K562 (cell line): ENCODE data around the gene ZNF516. TPM values are rescaled to one million over a fixed set of nuclear protein-coding genes. Genes with fewer than 3 reads are reported as not detected.

Experiments used
- AFF4 ChIP-seq: sonication (generic); formaldehyde crosslinking; IDR thresholded peaks from 2 replicates; pipeline ENCODE4 v1.8.0; 2023; ENCODE audit warnings: mild to moderate bottlenecking, missing genetic modification reagents
- NFXL1 ChIP-seq: fragments of 450-650 bp; formaldehyde crosslinking; IDR thresholded peaks from 2 replicates; pipeline ENCODE4 v1.4.0; 2021; ENCODE audit warnings: mild to moderate bottlenecking
- POLR2AphosphoS2 ChIP-seq: IDR thresholded peaks from 2 replicates; pipeline ENCODE4 v1.6.1; 2012; ENCODE audit warnings: low read length, improper control_type of control experiment
- ZNF354B ChIP-seq: fragments of 250-450 bp; sonication (Bioruptor Pico); IDR thresholded peaks from 2 replicates; pipeline ENCODE4 v1.4.0; 2020
- ZNF589 ChIP-seq: fragments of 200-800 bp; sonication (Bioruptor generic); IDR thresholded peaks from 2 replicates; pipeline ENCODE4 v1.6.1; 2016; ENCODE audit warnings: low read depth, missing genetic modification characterization, missing compliant biosample characterization
- ZSCAN32 ChIP-seq: fragments of 450-650 bp; formaldehyde crosslinking; IDR thresholded peaks from 2 replicates; pipeline ENCODE4 v1.4.0; 2020; ENCODE audit warnings: mild to moderate bottlenecking, moderate library complexity
- polyA plus RNA-seq, 8 experiments: library from polyadenylated mRNA; depleted of rRNA in 4 of 8; stranded (reverse) in 5 of 8; unstranded in 3 of 8; fragments of >200 nt; fragmentation: Nextera tagmentation in 2 of 8; fragmentation: Illumina TruSeq in 1 of 8; extraction: Ambion mirVana in 2 of 8; extraction: Trizol in 1 of 8; gene quantifications; 2 replicates each; pipeline versions ENCODE4 v1.2.1 to v1.2.3, GENCODE V29; 2011 to 2014; ENCODE audit warnings: inconsistent platforms in 1 of 8, missing spikeins in 1 of 8
- total RNA-seq, 7 experiments: library from RNA; depleted of rRNA in 6 of 7; stranded (reverse); fragments of >200 nt in 6 of 7; fragmentation: Illumina TruSeq in 2 of 7; extraction: Trizol in 2 of 7; gene quantifications; 2 replicates each; pipeline versions ENCODE4 v1.2.1 to v1.2.3, GENCODE V29; 2011 to 2021; ENCODE audit warnings: low replicate concordance in 1 of 7
- TF ChIP-seq, protein P1 (sequence below): fragments of 450-650 bp; conservative IDR thresholded peaks from 2 replicates; pipeline ENCODE4 v1.6.1; 2016; ENCODE audit warnings: missing genetic modification characterization, low read depth, mild to moderate bottlenecking, control low read depth, missing compliant biosample characterization
- TF ChIP-seq, protein P2 (sequence below): fragments of 450-650 bp; formaldehyde crosslinking; IDR thresholded peaks from 2 replicates; pipeline ENCODE4 v1.4.0; 2022; ENCODE audit warnings: mild to moderate bottlenecking, moderate library complexity

The ZNF516 gene
- total and polyA plus RNA-seq, 9 of the 15 experiments (the other 6 are each of a cell fraction or from before 2014, with no cell fraction given), result 0.04 to 0.20 (median 0.08) TPM; not detected in 3

DNA sequence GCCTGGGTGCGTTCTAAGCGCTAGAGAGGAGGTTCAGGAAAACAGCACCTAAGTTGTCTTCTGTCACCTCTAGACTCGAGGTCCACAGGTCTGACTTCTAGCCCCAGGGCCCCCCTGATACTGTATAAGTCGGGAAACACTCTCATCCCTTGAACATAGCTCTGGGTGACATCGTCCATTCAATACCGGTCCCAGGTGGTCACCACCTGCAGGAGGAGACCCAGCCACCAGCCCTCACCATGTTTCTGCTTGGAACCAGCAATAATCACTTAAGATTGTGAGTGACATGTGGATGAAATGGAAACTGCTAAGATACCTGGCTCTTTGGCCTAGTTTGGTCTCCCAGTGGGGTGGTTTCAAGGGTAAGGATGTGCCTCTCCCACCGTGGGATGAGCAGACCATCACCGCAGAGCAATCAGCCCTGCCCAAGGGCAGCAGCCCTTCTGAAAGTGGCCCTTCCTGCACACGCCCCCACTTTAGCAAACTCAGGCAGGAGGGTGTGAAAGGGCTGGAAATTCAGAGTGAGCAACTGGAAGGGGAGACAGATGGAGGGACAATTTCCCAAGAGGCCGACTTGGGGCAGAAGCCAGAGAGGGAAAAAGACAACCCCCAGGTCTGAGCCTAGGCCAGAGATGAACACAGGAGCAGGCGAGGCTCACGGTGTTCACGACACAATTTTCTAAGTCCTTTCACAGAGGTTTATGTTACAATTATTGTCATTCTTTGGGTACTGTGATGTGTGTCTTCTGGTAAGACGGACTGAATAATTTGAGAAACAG lies 95.2 kb downstream of the ZNF516 start (continued):
- TF ChIP-seq, protein P1, sequence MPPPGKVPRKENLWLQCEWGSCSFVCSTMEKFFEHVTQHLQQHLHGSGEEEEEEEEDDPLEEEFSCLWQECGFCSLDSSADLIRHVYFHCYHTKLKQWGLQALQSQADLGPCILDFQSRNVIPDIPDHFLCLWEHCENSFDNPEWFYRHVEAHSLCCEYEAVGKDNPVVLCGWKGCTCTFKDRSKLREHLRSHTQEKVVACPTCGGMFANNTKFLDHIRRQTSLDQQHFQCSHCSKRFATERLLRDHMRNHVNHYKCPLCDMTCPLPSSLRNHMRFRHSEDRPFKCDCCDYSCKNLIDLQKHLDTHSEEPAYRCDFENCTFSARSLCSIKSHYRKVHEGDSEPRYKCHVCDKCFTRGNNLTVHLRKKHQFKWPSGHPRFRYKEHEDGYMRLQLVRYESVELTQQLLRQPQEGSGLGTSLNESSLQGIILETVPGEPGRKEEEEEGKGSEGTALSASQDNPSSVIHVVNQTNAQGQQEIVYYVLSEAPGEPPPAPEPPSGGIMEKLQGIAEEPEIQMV (tag), result no peak
- no peak for TF ChIP-seq ZSCAN32 (CRISPR knock-in tag)
- no peak for TF ChIP-seq NFXL1 (CRISPR knock-in tag)
- no peak for TF ChIP-seq AFF4
- TF ChIP-seq, protein P2, sequence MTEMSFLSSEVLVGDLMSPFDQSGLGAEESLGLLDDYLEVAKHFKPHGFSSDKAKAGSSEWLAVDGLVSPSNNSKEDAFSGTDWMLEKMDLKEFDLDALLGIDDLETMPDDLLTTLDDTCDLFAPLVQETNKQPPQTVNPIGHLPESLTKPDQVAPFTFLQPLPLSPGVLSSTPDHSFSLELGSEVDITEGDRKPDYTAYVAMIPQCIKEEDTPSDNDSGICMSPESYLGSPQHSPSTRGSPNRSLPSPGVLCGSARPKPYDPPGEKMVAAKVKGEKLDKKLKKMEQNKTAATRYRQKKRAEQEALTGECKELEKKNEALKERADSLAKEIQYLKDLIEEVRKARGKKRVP (CRISPR knock-in tag), result no peak
- TF ChIP-seq POLR2AphosphoS2, result no peak
- no peak for TF ChIP-seq ZNF589 (CRISPR knock-in tag)
- TF ChIP-seq ZNF354B, result no peak
